NCI-H2081 treated with DMSO at 0.1 percent for 48 hours (cell line): ENCODE measurements around the gene FPR1.
"Not testable (repeated sequence)": the region's sequence is repeated elsewhere in the genome, so short reads cannot be mapped to it uniquely, and the experiment has no call there.

Source experiments
- DNase-seq: peaks from one replicate; lab custom pipeline; 2025; lab: John Stamatoyannopoulos, UW

FPR1 gene

GRCh38 chr19:51779181-51779580 is 27.5 kb upstream of the FPR1 start:
- DNase-seq: no peak

- no peak for DNase-seq
These were observed 26.1 kb upstream of the FPR1 start for GRCh38 chr19:51777570-51778462.

DNA sequence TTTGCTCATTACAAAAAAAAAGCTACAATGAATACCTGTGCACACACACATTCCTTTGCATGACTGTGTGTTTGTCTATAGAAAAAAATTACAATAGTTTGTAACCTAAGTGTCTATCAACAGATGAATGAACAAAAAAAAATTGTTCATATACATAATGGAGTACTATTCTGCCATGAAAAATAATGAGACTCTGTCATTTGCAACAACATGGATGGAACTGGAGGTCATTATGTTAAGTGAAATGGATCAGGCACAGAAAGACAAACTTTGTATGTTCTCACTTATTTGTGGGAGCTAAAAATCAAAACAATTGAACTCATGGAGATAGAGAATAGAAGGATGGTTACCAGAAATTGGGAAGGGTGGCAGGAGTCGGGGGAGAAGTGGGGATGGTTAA is 24.9 kb upstream of the FPR1 start:
- DNase-seq: not testable (repeated sequence)

GRCh38 chr19:51772977-51773376 is 21.3 kb upstream of the FPR1 start:
- DNase-seq: no peak

DNA sequence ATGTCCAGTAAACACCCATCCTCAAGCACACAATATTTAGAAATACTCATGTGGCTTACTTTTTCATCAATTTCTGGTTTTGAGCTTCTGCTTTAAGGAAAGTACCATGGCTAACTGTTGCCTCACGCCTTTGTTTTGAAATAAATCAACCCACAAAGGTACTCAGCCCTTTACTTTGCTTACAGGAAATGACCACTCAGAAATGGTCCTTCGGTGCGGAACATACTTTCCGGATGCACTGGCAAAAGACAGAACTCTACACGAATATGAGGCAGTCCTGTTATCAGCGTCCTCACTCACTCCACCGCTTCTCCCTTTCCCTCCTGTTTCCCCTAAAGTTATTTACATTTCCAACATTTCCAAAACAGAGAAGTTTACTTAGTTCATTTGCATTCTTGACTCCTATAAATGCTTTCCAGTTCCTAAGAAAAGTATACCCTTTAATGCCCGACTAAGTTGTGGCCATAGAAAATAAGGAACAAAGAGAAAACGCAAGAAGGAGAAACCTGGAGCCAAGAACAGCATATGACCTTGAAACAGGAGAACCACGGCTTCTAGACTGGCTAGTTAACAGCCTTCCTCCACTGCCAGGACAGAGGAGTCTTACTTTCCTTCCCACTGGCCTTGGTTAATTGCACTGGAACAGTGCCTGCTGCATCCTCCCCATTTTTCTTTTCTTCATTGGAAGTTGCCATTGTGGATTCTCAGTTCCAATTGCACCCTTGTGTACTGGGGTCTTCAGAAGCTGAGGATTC is 19.9 kb upstream of the FPR1 start:
- no peak for DNase-seq

DNA sequence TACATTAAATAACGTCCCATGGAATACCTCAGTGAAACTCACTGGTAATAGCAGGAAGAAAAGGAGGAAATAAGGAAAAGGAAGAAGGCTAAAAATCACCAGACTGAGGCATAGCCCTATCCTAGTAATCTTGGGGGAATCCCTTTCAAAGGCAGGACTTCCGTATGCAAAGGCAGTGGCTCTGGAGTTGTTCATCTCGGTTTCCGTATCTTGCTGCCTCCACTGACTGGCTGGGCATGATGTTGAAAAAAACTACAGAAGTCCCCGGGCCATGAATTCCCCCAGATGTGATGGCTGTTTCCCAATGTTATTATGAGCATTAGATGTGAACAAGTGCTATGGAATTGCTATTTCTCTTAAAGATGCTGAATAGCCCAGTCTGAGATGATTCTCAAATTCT is 14.8 kb upstream of the FPR1 start:
- no peak for DNase-seq

DNA sequence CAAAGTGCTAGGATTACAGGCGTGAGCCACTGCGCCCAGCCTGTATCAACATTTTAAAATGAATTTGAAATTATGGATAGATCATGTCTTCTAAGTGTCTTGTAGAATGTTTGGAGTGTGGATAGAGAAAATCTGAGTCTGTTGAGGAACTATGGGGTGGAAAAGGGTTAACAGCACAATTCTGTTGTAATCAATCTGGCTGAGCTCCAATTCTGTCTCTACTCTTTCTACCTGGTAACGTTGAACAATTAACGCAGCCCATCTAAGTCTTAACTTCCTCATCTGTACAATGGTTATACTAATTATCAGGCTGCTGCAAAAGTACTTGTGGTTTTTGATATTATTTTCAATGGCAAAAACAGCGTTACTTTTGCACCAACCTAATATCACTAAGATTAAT is 13.4 kb upstream of the FPR1 start:
- no peak for DNase-seq

- DNase-seq: no peak
These were observed 10.0 kb upstream of the FPR1 start for GRCh38 chr19:51761696-51762095.

DNA sequence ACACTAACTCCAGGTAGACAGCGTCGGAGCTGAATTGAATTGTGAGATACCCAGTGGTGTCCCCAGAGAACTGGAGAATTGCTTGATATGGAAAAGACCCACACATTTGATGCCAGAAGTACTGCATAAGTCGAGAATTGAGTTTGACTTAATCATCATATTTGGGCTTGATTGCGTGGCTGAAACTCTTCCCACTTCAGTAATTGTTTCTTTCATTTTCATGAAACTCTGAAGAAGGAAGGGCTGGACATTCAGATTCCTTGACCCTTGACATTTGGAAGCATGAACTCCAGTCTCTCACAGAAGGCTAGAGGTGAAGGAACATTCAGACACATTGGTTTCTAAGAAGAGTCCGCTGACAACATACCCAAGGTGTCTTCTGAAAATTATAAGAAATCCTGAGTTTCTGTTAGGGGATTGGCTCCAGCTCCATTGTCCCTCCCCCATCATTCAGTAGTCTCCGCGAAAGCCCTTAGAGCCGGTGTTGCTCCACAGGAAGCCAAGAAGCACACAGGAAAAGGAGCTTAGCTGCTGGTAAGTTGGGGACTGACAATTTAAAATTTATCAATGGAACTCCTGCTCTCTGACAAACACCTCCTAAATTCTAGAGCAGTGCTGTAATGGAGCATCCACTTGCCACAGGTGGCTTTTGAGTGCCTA is 9.1 kb upstream of the FPR1 start, which contains the start of gene FPR2:
Gene FPR2, plus strand, starts transcription at position 484 of the 660 bp plus-strand sequence. CDS start 7,479 bp downstream, outside the sequence.
- no peak for DNase-seq

- no peak for DNase-seq
These were observed 3.9 kb upstream of the FPR1 start for GRCh38 chr19:51755571-51755970.

- no peak for DNase-seq
These were observed 3.1 kb upstream of the FPR1 start for GRCh38 chr19:51754770-51755169.

GRCh38 chr19:51754109-51754508 is 2.4 kb upstream of the FPR1 start:
- no peak for DNase-seq

DNA sequence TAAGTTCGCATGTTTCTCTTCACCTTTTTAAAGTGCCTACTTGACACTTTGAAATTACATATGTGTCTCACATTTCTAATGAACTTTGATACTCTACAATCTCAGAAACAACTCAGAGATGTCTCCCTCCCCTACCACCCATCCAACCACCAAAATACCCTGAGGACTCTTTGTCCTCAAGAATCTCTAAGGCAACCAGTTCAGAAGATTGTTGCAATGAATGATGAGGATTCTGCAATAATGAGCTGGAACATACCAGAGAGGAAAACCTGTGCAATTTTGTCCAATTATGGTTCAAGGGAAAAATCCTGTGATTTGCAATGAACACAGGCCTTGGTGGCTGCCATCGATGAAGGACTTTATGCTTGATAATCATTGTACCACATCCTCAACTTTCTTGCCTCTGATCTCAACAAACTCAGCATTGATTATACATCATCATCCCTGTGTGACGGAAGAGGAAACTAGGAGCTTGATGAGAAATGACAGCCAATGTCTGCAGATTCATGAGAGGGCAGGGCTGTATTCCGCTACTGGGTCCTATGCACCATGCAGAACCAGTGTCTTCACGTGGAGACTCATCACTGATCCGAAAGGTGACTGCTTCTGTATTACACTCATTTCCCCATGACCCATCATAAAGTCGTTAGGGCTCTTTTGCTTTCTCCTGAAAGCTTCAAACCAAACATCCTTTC is 1.1 kb downstream of the FPR1 start:
- DNase-seq: no peak

GRCh38 chr19:51749979-51750378 is 1.7 kb downstream of the FPR1 start:
- DNase-seq: no peak

GRCh38 chr19:51746731-51747130 is 4.9 kb downstream of the FPR1 start:
- DNase-seq: no peak

DNA sequence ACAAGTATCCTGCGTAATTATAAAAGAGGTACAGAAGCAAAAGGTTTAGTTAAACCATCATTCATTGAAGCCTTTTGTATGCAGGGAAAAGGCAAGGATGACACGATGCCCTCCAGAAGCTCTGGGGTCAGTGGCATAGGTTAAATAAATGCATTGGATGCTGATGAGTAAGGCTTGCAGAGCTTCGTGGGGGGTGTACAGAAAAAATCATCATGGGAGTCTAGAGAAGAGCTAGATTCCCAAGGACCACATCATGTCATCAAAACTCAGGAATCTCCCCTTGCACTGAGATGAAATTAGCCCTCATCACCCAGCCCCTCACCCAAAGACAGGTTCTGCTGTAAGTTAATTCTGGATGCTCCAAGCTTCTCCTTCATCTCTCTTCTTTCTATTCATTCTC is 8.3 kb downstream of the FPR1 start:
- DNase-seq: no peak

GRCh38 chr19:51742789-51743188 is 8.9 kb downstream of the FPR1 start:
- no peak for DNase-seq

DNA sequence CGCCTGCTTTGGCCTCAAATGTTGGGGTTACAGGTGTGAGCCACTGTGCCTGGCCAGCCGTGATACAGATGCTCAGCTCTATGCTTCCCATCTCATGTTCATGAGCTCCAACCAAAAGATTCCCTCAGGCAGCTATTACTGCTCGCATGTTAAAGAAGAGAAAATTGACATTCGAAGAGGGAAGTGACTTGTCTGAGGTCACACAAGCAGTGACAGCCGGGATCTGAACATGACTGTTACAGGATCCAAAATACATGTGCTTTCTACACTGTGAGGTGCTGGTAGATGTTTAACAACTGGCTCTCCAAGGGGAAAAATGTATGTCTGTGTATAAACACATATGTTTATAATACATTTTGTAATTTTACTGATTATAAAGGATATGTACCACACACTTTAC is 11.3 kb downstream of the FPR1 start:
- DNase-seq: no peak

- no peak for DNase-seq
These were observed 12.0 kb downstream of the FPR1 start for GRCh38 chr19:51739466-51740213.

- DNase-seq: not testable (repeated sequence)
These were observed 13.2 kb downstream of the FPR1 start for GRCh38 chr19:51738523-51738922.

DNA sequence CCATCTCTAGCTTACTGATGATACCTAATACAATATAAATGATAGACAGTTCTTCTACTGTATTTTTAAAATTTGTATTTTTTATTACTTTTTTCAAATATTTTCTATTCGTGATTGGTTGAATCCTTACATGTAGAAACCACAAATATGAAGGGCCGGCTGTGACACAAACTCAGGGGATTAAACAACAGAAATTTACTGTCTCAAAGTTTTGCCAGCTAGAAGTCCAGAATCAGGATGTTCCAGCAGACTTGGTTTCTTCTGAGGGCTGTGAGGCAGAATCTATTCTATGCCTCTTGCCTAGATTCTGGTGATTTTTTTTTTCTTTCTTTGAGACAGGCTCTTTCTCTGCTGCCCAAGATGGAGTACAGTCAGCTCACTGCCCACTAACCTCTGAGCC is 13.8 kb downstream of the FPR1 start:
- DNase-seq: no peak
